NCI-H2196 (cell line): ENCODE data around the gene RPS3.
"Not testable (repeated sequence)": the region's sequence is repeated elsewhere in the genome, so short reads cannot be mapped to it uniquely, and the experiment has no call there.

ENCODE experiments used
- DNase-seq: peaks from one replicate; lab custom pipeline; 2025; ENCODE audit not compliant: unreplicated experiment; lab: John Stamatoyannopoulos, UW

Gene RPS3

GRCh38 chr11:75380245-75380644 is 19.1 kb upstream of the RPS3 start:
- DNase-seq = no peak

DNA sequence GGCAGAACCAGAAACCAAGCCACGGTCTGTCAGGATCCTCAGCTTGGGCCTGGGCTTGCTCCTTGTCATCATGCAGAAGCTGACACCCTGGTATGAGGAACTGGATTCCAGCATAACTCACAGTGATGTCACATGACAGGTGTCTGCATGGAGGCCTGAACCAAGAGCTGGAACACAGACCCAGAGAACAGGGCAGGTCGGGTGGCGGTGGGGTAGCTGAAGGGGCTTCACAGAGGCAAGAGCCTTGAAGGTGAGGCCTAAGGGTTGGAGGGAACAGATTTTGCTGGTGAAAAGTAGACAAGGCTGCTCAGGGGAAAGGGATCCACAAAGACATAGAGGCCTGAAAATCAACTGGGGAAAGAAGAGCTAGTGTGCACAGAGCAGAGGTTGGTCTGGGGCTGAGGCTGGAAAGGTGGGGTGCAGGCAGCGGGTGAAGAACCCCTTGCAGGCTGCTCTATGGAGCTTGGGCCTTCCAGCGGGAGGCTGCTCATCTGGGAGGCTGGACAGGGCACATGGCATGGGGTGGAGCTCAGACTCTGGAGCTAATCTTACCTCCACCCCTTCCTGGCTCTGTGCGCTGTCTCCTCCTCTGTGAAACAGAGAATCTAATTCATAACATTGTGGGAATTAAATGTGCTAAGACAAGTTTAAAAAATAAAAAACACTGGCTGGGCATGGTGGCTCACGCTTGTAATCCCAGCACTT is 18.4 kb upstream of the RPS3 start:
- no peak for DNase-seq

DNA sequence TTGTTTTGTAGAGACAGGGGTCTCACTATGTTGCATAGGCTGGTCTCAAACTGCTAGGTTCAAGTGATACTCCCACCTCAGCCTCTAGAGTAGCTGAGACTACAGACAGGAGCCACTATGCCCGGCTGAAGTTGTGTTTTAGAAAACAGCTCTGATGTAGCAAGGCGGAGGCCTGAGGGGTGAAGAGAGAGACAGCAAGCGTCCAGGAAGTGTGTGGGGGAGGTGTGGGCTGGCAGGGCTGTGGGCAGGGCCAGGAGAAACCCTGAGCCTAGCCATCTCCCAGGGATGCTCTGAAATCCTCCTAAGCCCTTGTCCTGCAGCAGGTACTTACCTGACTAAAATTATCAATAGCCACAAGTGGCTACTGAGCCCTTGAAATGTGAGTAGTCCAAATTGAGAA is 16.1 kb upstream of the RPS3 start:
- no peak for DNase-seq

DNA sequence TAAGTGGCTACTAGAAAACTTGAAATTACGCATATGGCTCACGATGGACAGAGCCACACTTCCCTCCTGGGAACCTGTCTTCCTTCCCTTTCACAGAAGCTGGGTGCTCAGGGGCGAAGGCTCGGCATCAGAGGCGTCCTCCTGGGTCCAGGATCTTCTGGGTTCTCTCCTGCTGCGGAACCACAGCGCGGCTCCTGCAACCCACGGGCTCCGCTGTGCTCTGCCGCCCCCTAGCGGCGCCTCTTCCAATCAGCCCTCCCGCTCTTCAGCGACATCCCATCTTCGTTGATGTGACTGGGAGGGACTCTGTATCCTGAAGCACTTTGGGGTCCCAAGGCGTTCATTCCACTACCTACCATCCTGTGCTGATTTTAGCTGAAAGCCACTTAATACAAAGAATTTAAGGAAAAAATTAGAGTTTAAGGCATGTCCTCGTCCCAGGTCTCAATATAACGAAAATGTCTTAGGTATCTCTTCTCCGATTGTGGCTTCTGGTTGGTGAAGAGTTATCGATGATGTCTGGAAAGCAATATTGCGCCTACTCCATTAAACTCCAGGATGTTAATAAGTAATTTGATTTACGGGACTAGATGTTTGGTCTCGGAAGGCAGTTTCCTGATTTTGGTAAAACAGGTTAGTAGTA is 14.8 kb upstream of the RPS3 start:
- DNase-seq = peak; percentile 90

DNA sequence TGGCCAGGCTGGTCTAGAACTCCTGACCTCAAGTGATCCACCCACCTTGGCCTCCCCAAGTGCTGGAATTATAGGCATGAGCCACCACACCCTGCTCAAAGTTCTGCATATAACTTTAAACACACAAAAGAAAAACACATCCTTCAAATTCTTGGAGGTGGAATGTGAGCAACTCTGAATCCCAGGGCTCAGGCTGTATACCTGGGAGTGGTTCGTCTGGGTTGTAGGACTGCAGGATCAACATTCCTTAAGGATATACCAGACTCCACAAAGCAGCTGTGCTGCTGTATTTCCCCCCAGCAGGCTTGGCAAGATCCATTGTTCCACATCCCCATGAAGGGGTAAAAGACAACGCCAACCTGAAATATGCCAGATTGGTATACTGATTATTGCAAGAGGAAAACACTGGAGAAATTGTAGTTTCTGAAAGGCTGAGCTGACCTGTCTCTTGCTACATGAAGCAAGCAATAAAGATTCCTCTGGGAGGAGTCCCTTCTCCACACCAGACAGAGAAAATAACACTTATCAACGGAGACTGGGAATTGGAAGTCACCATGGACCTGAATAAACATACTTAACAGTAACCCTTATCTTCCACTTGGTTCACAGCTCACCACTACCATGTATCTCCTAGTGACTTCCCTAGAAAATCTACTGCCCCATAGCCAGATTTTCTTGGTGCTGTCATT is 12.2 kb upstream of the RPS3 start:
- no peak for DNase-seq

DNA sequence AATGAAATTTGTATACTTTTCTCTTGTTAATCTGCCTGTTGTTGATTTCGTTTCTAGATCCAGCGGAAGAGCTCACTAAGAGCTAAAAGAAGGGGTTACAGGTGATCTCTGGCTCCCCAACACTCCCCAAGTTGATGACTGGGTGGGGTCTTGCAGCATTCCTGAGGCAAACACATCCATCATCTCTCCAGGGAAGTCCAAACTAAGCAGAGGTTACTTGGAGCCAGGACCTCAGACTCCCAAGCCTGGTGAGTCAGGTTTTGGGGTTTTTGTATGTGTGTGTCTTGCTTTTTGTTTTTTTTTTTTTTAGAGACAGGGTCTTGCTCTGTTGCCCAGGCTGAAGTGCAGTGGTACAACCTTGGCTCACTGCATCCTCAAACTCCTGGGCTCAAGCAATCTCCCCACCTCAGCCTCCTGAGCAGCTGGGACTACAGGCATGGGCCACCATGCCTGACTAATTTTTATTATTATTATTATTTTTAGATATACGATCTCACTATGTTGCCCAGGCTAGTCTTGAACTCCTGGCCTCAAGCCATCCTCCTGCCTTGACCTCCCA is 11.5 kb upstream of the RPS3 start:
- no peak for DNase-seq

DNA sequence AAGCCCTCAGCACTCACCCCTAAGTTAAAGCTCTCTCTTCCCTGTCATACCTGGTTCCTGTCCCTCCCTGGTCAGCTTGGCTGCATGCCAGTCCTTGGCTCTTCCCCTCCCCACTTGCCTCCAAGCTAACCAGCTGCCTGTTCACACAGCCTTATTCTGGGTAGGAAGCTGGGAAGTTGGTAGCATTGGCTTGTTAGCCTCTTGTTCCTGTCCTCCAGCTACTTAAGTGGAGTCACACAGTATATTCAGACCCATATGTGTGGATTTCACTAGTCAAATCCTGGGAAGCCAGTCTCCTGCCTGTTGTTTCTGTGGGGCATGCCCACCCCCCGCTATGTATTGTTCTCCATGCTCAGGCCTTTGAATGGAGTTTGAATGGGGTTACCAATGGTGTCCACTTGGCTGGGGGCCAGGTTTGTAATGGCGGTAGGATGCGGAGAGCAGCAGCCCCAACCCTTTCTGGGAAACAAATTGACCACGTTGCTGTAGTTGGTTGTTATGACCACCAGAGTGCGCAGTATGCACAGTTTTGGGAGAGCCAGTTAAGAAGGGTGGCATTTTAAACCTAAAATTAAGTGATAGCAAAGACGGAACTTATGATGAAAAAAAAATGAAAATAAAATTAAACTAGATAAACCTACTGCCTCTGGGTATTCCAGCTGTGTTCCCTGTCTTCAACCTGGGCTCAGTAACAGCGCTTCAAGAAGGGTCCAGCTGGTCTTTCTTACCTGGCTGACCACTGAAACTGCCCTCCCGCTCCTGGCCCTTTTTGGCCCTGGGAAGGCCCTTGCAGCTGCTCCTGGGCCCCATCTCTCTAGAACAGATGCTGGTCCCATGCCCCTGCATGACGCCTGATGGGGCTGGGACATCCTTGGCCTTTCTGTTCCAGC is 10.7 kb upstream of the RPS3 start:
- DNase-seq = peak; percentile 91

DNA sequence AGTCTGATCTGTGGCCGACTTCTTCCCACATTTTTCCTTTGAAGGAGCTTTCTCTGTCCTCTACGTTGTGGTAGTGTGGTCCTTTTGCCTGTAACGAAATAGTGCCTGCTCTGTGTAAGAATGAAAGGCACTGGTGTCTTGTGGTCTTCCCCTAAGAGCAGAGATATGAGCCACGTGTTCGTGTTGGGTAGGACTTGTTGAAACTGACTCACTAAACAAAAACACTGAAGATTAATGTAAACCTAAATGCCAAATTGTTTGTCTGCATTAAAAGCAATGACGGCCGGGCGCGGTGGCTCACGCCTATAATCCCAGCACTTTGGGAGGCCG is 10.1 kb upstream of the RPS3 start:
- DNase-seq = no peak

- no peak for DNase-seq
Observed at GRCh38 chr11:75389925-75390324, 9.4 kb upstream of the RPS3 start.

- DNase-seq = no peak
Observed at GRCh38 chr11:75394085-75394840, 5.1 kb upstream of the RPS3 start.

GRCh38 chr11:75398906-75399305 is 412 bp upstream of the RPS3 start:
- DNase-seq = no peak

GRCh38 chr11:75400146-75400865 is 988 bp downstream of the RPS3 start:
- DNase-seq = no peak

- no peak for DNase-seq
Observed at GRCh38 chr11:75402002-75402773, 2.9 kb downstream of the RPS3 start.

DNA sequence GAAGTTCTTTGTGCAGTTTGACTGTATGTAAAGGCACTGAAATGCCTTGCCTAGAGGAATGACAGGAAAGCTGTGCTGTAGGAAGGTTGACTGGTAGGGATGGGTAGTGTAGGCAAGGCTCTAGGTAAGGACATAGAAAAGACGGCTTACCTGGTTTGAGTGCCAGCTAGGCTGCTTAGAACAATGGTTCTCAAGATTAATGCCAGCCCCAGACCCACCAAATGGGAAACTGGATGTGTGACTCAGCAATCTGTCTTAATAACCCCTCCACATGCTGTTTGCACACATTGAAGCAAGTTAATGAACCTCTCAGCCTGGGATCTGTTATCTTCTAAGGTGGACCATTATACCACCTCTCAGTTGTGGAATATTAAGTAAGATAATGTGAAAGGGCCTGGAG is 3.7 kb downstream of the RPS3 start:
- no peak for DNase-seq

- DNase-seq = no peak
Observed at GRCh38 chr11:75403983-75404658, 4.8 kb downstream of the RPS3 start.

DNA sequence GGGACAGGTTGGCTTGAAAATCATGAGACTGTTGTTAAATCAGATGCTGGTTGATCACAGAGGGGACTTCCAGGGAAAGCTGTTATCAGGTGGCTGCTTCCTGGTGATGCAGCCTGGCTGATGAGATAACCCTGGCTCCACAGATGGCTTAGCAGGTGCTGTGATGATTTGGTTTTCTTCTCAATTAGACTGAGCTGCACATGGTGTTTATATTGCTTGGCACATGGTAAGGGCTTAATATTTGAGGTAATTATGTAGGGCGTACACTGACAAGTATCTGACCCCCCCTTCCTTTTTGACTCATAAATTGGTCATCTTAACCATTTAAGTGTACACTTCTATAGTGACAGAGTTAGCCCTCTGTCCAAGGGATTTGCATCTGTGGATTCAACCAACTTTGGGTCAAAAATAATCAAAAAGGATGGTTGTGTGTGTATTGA is 7.0 kb downstream of the RPS3 start:
- DNase-seq = peak; percentile 59

DNA sequence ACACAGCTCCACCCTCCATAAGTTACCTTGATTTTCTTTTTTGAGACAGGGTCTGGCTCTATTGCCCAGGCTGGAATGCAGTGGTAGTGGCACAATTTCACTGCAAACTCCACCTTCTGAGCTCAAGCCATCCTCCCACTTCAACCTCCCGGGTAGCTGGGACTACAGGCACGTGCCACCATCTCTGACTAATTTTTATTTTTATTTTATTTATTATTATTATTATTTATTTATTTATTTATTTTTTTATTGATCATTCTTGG is 9.6 kb downstream of the RPS3 start:
- no peak for DNase-seq

DNA sequence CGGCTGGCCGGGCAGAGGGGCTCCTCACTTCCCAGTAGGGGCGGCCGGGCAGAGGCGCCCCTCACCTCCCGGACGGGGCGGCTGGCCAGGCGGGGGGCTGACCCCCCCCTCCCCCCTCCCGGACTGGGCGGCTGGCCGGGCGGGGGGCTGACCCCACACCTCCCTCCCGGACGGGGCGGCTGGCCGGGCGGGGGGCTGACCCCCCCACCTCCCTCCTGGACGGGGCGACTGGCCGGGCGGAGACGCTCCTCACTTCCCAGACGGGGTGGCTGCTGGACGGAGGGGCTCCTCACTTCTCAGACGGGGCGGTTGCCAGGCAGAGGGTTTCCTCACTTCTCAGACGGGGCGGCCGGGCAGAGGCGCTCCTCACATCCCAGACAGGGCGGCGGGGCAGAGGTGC is 10.7 kb downstream of the RPS3 start:
- not testable (repeated sequence) for DNase-seq

DNA sequence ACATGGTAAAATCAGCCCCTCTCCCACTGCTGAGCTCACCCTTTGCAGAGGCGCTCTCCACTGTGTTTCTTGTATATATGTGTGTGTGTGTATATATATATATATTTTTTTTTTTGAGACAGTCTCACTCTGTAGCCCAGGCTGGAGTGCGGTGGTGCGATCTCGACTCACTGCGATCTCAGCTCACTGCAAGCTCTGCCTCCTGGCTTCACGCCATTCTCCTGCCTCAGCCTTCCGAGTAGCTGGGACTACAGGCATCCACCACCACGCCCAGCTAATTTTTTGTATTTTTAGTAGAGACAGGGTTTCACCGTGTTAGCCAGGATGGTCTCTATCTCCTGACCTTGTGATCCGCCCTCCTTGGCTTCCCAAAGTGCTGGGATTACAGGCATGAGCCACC is 13.8 kb downstream of the RPS3 start:
- not testable (repeated sequence) for DNase-seq
